NB4 (cell line): ENCODE results near the gene PLA2G2A.
"Not testable (repeated sequence)": the region's sequence is repeated elsewhere in the genome, so short reads cannot be mapped to it uniquely, and the experiment has no call there.

Source experiments
- DNase-seq: peaks from one replicate; pipeline ENCODE4 v3.0.0; 2010; ENCODE audit warnings: low read depth
- H3K4me3 ChIP-seq: one replicate; pipeline ENCODE4 v1.5.1; 2011; ENCODE audit warnings: mild to moderate bottlenecking, low read depth, low read length, moderate library complexity
- CTCF ChIP-seq: IDR thresholded peaks from one replicate; pipeline ENCODE4 v1.5.1; 2012; ENCODE audit warnings: low read depth, low read length
- MAX ChIP-seq: IDR thresholded peaks from 2 replicates; pipeline ENCODE4 v1.6.1; 2011; ENCODE audit warnings: low read depth, low read length
- MYC ChIP-seq: IDR thresholded peaks from 2 replicates; pipeline ENCODE4 v1.6.1; 2011; ENCODE audit warnings: low read depth, low read length
- POLR2A ChIP-seq: IDR thresholded peaks from 2 replicates; pipeline ENCODE4 v1.6.1; 2011; ENCODE audit warnings: mild to moderate bottlenecking; ENCODE audit not compliant: insufficient read length; ENCODE audit errors: extremely low read depth

Gene PLA2G2A

DNA sequence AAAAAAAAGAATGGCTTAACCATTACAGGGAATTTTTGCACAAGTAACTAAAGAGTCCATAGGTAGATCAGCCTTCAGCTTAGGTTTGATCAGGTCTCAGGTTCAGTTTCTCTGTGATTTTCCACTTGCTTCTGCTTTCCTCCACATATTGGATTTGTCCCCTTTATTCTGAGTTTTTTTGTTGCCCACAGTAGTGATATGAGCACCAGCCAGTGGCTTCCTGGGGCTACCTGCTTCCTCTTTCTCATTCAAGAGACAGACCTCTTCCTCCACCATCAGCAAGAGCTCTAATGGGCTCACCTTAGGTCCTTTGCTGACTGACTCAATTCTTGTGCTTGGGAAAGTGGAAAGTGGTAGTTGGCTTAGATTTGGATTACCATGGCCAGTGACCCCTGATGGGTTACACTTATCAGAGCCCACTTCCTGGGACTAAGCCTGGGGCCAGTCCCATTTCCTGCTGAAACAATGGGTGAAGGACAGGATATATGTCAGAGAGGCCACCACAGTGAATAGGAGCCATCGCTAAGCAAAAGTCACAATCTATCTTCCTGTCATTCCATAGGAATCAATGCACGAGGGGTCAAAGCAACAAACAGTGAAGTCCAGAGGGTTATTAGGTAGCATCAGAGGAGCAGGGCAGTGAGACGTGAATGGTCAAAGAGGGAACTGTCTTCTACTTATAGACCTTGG is 43.2 kb downstream of the PLA2G2A start:
- H3K4me3 ChIP-seq: no peak overlapping the region
- TF ChIP-seq MYC (no peak), CTCF (no peak), MAX (no peak), POLR2A (no peak)
- DNase-seq: peak; percentile 10

DNA sequence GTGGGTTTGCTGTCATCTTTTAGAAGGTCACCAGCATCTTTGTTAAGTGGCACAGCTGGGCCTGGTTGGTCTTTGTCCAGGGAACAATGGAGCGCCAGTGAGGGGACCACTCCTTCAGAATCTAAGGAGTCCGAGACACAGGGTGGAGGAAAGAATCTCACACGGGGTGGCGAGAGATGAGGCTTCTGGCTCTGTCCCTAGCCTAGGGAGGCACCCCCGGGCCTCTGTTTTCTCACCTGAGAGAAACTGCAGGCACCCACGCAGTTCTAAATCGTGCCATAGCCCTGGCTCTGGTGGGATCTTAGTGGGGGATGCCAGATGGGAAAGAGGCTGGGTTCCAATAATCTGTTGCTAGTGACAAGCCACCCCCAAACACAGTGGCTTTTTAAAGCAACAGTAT is 45.1 kb downstream of the PLA2G2A start:
- DNase-seq: no peak
- no peak overlapping the region for H3K4me3 ChIP-seq
- no peak for TF ChIP-seq MAX

DNA sequence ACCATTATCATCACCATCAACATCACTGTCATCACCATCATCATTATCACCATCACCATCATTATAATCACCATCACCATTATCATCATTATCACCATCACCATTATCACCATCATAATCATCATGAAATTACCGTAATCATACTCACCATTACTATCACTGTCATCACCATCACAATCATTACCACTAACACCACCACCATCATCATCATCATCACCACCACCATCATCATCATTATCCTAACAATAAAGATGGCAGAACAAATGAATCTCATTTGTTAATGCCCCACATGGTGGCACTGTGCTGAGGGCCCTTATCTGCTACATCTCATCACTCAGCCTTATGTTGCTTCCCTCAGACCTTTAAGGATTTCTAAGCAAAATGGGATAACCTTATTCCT is 46.6 kb downstream of the PLA2G2A start:
- TF ChIP-seq MAX (no peak), CTCF (no peak), POLR2A (no peak), MYC (no peak)
- DNase-seq: no peak

GRCh38 chr1:19927130-19927421 is 52.3 kb downstream of the PLA2G2A start:
- not testable (repeated sequence) for DNase-seq

More for the DNA sequence above, 46.6 kb downstream of the PLA2G2A start:
- H3K4me3 ChIP-seq: no peak overlapping the region

GRCh38 chr1:19926296-19927129 is 52.9 kb downstream of the PLA2G2A start:
- DNase-seq: no peak
- no peak for TF ChIP-seq MAX
- no peak for TF ChIP-seq POLR2A
- TF ChIP-seq CTCF: no peak
- no peak for TF ChIP-seq MYC
- no peak overlapping the region for H3K4me3 ChIP-seq

More at GRCh38 chr1:19927130-19927421, 52.3 kb downstream of the PLA2G2A start:
- H3K4me3 ChIP-seq: not testable (repeated sequence)
